A673 (cell line): ENCODE data around the gene MED15.

ENCODE experiments used
- EZH2 ChIP-seq: fragments of 200-600 bp; sonication (generic); IDR thresholded peaks from 2 replicates; pipeline ENCODE4 v1.6.1; 2017; ENCODE audit warnings: borderline replicate concordance, low read depth, mild to moderate bottlenecking, mixed read lengths, antibody characterized with exemption, low read length; ENCODE audit not compliant: poor library complexity, severe bottlenecking
- TF ChIP-seq, protein P1 (sequence below): fragments of 300-800, 200-600 bp; sonication (generic); conservative IDR thresholded peaks from 2 replicates; pipeline ENCODE4 v1.5.1; 2017; ENCODE audit warnings: low read depth, mild to moderate bottlenecking, antibody characterized with exemption, low read length, moderate library complexity, mixed read lengths

DNA sequence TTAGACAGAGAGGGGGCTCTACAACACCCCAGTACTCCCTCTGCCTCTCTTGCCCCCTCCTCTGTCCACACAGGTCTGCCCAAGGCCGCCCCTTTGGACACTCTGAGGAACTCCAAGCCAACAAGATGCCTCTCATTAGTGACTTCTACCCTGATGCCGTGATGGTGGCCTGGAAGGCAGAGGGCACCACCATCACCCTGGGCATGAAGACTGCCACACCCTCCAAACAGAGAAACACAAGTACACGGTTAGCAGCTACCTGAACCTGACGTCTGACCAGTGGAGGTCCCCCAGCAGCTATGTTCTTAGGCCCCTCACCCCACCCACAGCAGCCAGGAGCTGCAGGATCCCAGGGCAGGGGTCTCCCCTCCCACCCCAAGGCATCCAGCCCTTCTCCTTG, 125.1 kb downstream of the MED15 start:
- TF ChIP-seq, protein P1, sequence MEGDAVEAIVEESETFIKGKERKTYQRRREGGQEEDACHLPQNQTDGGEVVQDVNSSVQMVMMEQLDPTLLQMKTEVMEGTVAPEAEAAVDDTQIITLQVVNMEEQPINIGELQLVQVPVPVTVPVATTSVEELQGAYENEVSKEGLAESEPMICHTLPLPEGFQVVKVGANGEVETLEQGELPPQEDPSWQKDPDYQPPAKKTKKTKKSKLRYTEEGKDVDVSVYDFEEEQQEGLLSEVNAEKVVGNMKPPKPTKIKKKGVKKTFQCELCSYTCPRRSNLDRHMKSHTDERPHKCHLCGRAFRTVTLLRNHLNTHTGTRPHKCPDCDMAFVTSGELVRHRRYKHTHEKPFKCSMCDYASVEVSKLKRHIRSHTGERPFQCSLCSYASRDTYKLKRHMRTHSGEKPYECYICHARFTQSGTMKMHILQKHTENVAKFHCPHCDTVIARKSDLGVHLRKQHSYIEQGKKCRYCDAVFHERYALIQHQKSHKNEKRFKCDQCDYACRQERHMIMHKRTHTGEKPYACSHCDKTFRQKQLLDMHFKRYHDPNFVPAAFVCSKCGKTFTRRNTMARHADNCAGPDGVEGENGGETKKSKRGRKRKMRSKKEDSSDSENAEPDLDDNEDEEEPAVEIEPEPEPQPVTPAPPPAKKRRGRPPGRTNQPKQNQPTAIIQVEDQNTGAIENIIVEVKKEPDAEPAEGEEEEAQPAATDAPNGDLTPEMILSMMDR = no peak
- no peak for TF ChIP-seq EZH2
